DND-41 (cell line): ENCODE measurements around the gene MIA3.

Source experiments
- EZH2 ChIP-seq: IDR thresholded peaks from 3 replicates; pipeline ENCODE4 v1.6.1; 2012; ENCODE audit warnings: borderline replicate concordance, low read depth, mild to moderate bottlenecking, moderate library complexity, low read length, inconsistent platforms; ENCODE audit not compliant: severe bottlenecking
- TF ChIP-seq, protein P1 (sequence below): IDR thresholded peaks from 2 replicates; pipeline ENCODE4 v1.5.1; 2012; ENCODE audit warnings: borderline replicate concordance, low read length, moderate library complexity, mild to moderate bottlenecking; ENCODE audit not compliant: poor library complexity, severe bottlenecking; ENCODE audit errors: extremely low read depth

DNA sequence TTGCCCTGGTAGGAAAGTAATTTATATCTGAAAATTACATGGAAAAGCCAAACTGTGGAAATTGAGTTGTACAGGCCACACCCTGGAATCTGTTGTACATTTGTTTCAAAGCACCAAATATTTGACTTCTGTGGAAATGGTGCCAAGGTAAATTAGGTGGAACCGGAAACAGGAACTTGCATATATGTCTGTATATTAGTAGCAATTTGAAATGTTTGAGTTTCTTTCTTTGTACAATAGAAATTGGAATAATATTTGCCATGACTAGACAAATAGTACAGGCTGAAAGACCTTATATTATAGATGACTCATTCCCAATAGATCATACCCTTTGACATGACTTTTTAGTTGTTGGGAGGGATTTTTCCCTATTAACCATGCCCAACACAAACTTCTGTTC is 17.6 kb upstream of the MIA3 start:
- TF ChIP-seq, protein P1, sequence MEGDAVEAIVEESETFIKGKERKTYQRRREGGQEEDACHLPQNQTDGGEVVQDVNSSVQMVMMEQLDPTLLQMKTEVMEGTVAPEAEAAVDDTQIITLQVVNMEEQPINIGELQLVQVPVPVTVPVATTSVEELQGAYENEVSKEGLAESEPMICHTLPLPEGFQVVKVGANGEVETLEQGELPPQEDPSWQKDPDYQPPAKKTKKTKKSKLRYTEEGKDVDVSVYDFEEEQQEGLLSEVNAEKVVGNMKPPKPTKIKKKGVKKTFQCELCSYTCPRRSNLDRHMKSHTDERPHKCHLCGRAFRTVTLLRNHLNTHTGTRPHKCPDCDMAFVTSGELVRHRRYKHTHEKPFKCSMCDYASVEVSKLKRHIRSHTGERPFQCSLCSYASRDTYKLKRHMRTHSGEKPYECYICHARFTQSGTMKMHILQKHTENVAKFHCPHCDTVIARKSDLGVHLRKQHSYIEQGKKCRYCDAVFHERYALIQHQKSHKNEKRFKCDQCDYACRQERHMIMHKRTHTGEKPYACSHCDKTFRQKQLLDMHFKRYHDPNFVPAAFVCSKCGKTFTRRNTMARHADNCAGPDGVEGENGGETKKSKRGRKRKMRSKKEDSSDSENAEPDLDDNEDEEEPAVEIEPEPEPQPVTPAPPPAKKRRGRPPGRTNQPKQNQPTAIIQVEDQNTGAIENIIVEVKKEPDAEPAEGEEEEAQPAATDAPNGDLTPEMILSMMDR = no peak
- TF ChIP-seq EZH2 = no peak
